B cell (primary cell): Measurements from ENCODE around the gene DCUN1D3. TPM values are rescaled to one million over a fixed set of nuclear protein-coding genes. Genes with fewer than 3 reads are reported as not detected.

Source experiments
- ATAC-seq: fragments of 200-7000 bp; cut with Tn5 transposase; one replicate; pipeline ENCODE4 v1.10.0; 2021; ENCODE audit warnings: low read depth, mild to moderate bottlenecking, moderate number of reproducible peaks, moderate library complexity
- CTCF ChIA-PET: fragments of 350-600 bp; sonication (Branson Sonifier 250); formaldehyde crosslinking; loops from one replicate; lab custom pipeline; 2021; ENCODE audit warnings: antibody characterized with exemption, inconsistent platforms; lab: Charles Lee
- POLR2A ChIA-PET: fragments of 350-600 bp; sonication (Branson Sonifier 250); formaldehyde crosslinking; loops from one replicate; lab custom pipeline; 2021; ENCODE audit warnings: antibody characterized with exemption; lab: Charles Lee
- DNase-seq: peaks from one replicate; pipeline ENCODE4 v3.0.0; 2013
- H2AFZ ChIP-seq: 2 replicates; pipeline ENCODE4 v1.6.1; 2012; ENCODE audit warnings: mild to moderate bottlenecking, low read depth, low read length; ENCODE audit not compliant: insufficient read depth, poor library complexity, severe bottlenecking
- H3K27ac ChIP-seq, 2 donors: 1 replicate in 1 of 2; 2 replicates in 1 of 2; pipeline ENCODE4 v1.5.1; 2012 to 2013; ENCODE audit warnings: low read length in 2 of 2, mild to moderate bottlenecking in 2 of 2, moderate library complexity in 1 of 2
- H3K27me3 ChIP-seq, 4 experiments: fragments of 200-600 bp in 1 of 4; sonication (generic) in 1 of 4; replicated peaks in 1 of 4; 1 replicate in 2 of 4; 2 replicates in 2 of 4; pipeline versions ENCODE4 v1.6.1 to v1.7.0; 2013 to 2016; ENCODE audit warnings: low read length in 3 of 4, mild to moderate bottlenecking in 2 of 4, mixed read lengths in 1 of 4, moderate library complexity in 1 of 4; ENCODE audit not compliant: insufficient read depth in 4 of 4, control insufficient read depth in 3 of 4; ENCODE audit errors: control extremely low read depth in 1 of 4
- H3K36me3 ChIP-seq, 2 experiments: replicated peaks in 1 of 2; 1 replicate in 1 of 2; 2 replicates in 1 of 2; pipeline versions ENCODE4 v1.6.1 to v1.7.1; 2013; ENCODE audit warnings: low read length in 1 of 2; ENCODE audit not compliant: insufficient read depth in 2 of 2, control insufficient read depth in 1 of 2; ENCODE audit errors: control extremely low read depth in 1 of 2, extremely low read depth in 1 of 2
- H3K4me1 ChIP-seq, 2 donors: fragments of 200-600 bp in 1 of 2; sonication (generic) in 1 of 2; 1 replicate in 1 of 2; 2 replicates in 1 of 2; pipeline versions ENCODE4 v1.5.1 to v1.6.1; 2013 to 2017; ENCODE audit warnings: low read length in 2 of 2; ENCODE audit not compliant: control insufficient read depth in 2 of 2, insufficient read depth in 2 of 2
- H3K4me2 ChIP-seq: replicated peaks from 2 replicates; pipeline ENCODE3; 2012; ENCODE audit warnings: mild to moderate bottlenecking, low read depth, low read length; ENCODE audit not compliant: poor library complexity, severe bottlenecking
- H3K4me3 ChIP-seq, 5 experiments: fragments of 200-600 bp in 1 of 5; sonication (generic) in 1 of 5; 1 replicate in 3 of 5; 2 replicates in 2 of 5; pipeline versions ENCODE4 v1.5.1 to v1.7.0; 2011 to 2016; ENCODE audit warnings: low read length in 4 of 5, mild to moderate bottlenecking in 4 of 5, low read depth in 2 of 5, control low read depth in 1 of 5, moderate library complexity in 1 of 5; ENCODE audit not compliant: insufficient read depth in 1 of 5; ENCODE audit errors: control extremely low read depth in 1 of 5, extremely low read depth in 1 of 5
- H3K79me2 ChIP-seq: fragments of 200-600 bp; sonication (generic); one replicate; pipeline ENCODE4 v1.6.0; 2016; ENCODE audit warnings: low read length; ENCODE audit not compliant: control insufficient read depth, insufficient read depth
- H3K9ac ChIP-seq: fragments of 200-600 bp; sonication (generic); 2 replicates; pipeline ENCODE4 v1.6.1; 2017; ENCODE audit warnings: mild to moderate bottlenecking, low read length, moderate library complexity
- H3K9me3 ChIP-seq, 3 donors: one replicate each; pipeline versions ENCODE4 v1.6.1 to v1.7.1; 2013; ENCODE audit warnings: low read length in 2 of 3; ENCODE audit not compliant: control insufficient read depth in 2 of 3, insufficient read depth in 1 of 3; ENCODE audit errors: control extremely low read depth in 1 of 3
- H4K20me1 ChIP-seq: 2 replicates; pipeline ENCODE4 v1.6.0; 2012; ENCODE audit warnings: mild to moderate bottlenecking, low read length; ENCODE audit not compliant: insufficient read depth, control insufficient read depth, poor library complexity, severe bottlenecking
- H3K27ac Mint-ChIP-seq: one replicate; pipeline ENCODE4 v1.8.0; 2021; ENCODE audit warnings: mixed read lengths
- H3K27me3 Mint-ChIP-seq: one replicate; pipeline ENCODE4 v1.8.0; 2021; ENCODE audit warnings: mixed read lengths
- H3K4me1 Mint-ChIP-seq: one replicate; pipeline ENCODE4 v1.8.0; 2021; ENCODE audit warnings: mixed read lengths
- H3K4me3 Mint-ChIP-seq: one replicate; pipeline ENCODE4 v1.8.0; 2021; ENCODE audit warnings: mixed read lengths
- H3K9me3 Mint-ChIP-seq: one replicate; pipeline ENCODE4 v1.8.0; 2022; ENCODE audit warnings: mixed read lengths; ENCODE audit not compliant: insufficient read depth
- CTCF ChIP-seq: fragments of 200-600 bp; IDR thresholded peaks from one replicate; pipeline ENCODE4 v1.8.0; 2022; ENCODE audit warnings: antibody characterized with exemption, mild to moderate bottlenecking
- EZH2 ChIP-seq: IDR thresholded peaks from 2 replicates; pipeline ENCODE4 v1.6.1; 2012; ENCODE audit warnings: borderline replicate concordance, low read depth, mild to moderate bottlenecking, moderate library complexity, low read length; ENCODE audit not compliant: insufficient read depth, poor library complexity, severe bottlenecking
- WGBS: methylation state at CpG from one replicate; pipeline ENCODE4 v1.1.5; 2013; ENCODE audit warnings: missing lambda C conversion rate; ENCODE audit not compliant: insufficient coverage; 5-methylcytosine and 5-hydroxymethylcytosine counted together
- intact Hi-C: fragments of 100-400 bp; cut with micrococcal nuclease; formaldehyde crosslinking; loops from one replicate; pipeline ENCODE4 v1.10.0; 2022
- polyA plus RNA-seq: library from polyadenylated mRNA; depleted of rRNA; stranded (reverse); fragments of >200 nt; gene quantifications from 2 replicates; pipeline ENCODE4 v1.2.3, GENCODE V29; 2012
- total RNA-seq, 2 donors: library from RNA; stranded (reverse); fragments of 120-200 nt in 1 of 2; gene quantifications; 1 replicate in 1 of 2; 2 replicates in 1 of 2; pipeline versions ENCODE4 v1.2.3 to v1.2.4, GENCODE V29; 2013 to 2022

The DCUN1D3 gene
- total and polyA plus RNA-seq, 2 donors (not counting 1 experiment from before 2014, with no cell fraction given), result 2.0 to 5.0 TPM

- ATAC-seq, result no peak
- CTCF ChIA-PET, result no interaction called here
These were observed 61.9 kb downstream of the DCUN1D3 start for GRCh38 chr16:20838240-20838639.

GRCh38 chr16:20833086-20833485 is 67.1 kb downstream of the DCUN1D3 start:
- H3K79me2 ChIP-seq, result no peaks in the 10 kb centered on the region
- ChIA-PET POLR2A (no interaction called here), CTCF (interaction anchor here (1.0 kb wide), 2 partner anchors 15 to 17 kb away, joined by 3 to 5 read pairs; no protein-coding TSS in a partner anchor)
- no peaks in the 10 kb centered on the region for H3K9me3 Mint-ChIP-seq
- H3K9ac ChIP-seq, result no peak overlapping the region
- H3K4me3 Mint-ChIP-seq, result no peak overlapping the region
- TF ChIP-seq CTCF (no peak), EZH2 (no peak)
- ATAC-seq (no peak), DNase-seq (no peak)
- H4K20me1 ChIP-seq, result no peaks in the 10 kb centered on the region
- H3K4me1 Mint-ChIP-seq, result peaks cover 1% of the 10 kb centered on the region
- H3K27ac Mint-ChIP-seq, result no peak overlapping the region
- H3K4me2 ChIP-seq, result no peak overlapping the region
- intact Hi-C loops, result no loop called here
- H2AFZ ChIP-seq, result no peak overlapping the region
- no peaks in the 10 kb centered on the region for H3K36me3 ChIP-seq
- peaks cover 0 to 2% of the 10 kb centered on the region in 2 donors for H3K4me1 ChIP-seq
- H3K27me3 Mint-ChIP-seq, result no peaks in the 10 kb centered on the region
- WGBS, result no CpG with 5 or more reads among the region's 2 CpGs
- H3K27me3 ChIP-seq, result no peaks in the 10 kb centered on the region
- H3K9me3 ChIP-seq, result peaks cover 1 to 3% (median 2%) of the 10 kb centered on the region in 3 donors
- no peak overlapping the region for H3K4me3 ChIP-seq
- no peak overlapping the region for H3K27ac ChIP-seq

More at GRCh38 chr16:20838240-20838639, 61.9 kb downstream of the DCUN1D3 start:
- intact Hi-C loops, result no loop called here
- Mint-ChIP-seq H3K27me3 (no peaks in the 10 kb centered on the region), H3K9me3 (no peaks in the 10 kb centered on the region), H3K4me1 (peaks cover 15% of the 10 kb centered on the region), H3K4me3 (peak overlapping the region; percentile 11), H3K27ac (peak overlapping the region; percentile 56)
- H4K20me1 ChIP-seq, result no peaks in the 10 kb centered on the region
- TF ChIP-seq CTCF (no peak), EZH2 (no peak)
- WGBS, result no CpG with 5 or more reads among the region's 1 CpG
- peaks cover 8 to 9% of the 10 kb centered on the region in 2 donors for H3K4me1 ChIP-seq
- peaks cover 1 to 3% (median 2%) of the 10 kb centered on the region in 3 donors for H3K9me3 ChIP-seq
- H3K9ac ChIP-seq, result no peak overlapping the region
- H3K4me3 ChIP-seq, result no peak overlapping the region
- peak; percentile 28 for DNase-seq
- POLR2A ChIA-PET, result no interaction called here
- H3K27ac ChIP-seq, result no peak overlapping the region
- H3K4me2 ChIP-seq, result peak overlapping the region; percentile 20
- no peak overlapping the region for H2AFZ ChIP-seq
- no peaks in the 10 kb centered on the region for H3K27me3 ChIP-seq
- H3K79me2 ChIP-seq, result no peaks in the 10 kb centered on the region
- H3K36me3 ChIP-seq, result no peaks in the 10 kb centered on the region
